H9 (cell line): ENCODE measurements around the gene TRIP10. TPM values are rescaled to one million over a fixed set of nuclear protein-coding genes. Genes with fewer than 3 reads are reported as not detected.

Experiments
- DNase-seq: peaks from one replicate; pipeline ENCODE4 v3.0.0-alpha.2; 2017
- H2AFZ ChIP-seq: one replicate; pipeline ENCODE4 v1.6.1; 2013; ENCODE audit warnings: mild to moderate bottlenecking, low read length, control low read depth, moderate library complexity
- H2AK5ac ChIP-seq: 2 replicates; pipeline ENCODE4 v1.6.1; 2013; ENCODE audit warnings: low read length, control low read depth, mixed read lengths; ENCODE audit not compliant: insufficient read length
- H2BK120ac ChIP-seq: one replicate; pipeline ENCODE4 v1.6.1; 2013; ENCODE audit warnings: low read depth, mild to moderate bottlenecking, low read length, control low read depth, inconsistent platforms; ENCODE audit not compliant: poor library complexity, severe bottlenecking
- H2BK12ac ChIP-seq: 2 replicates; pipeline ENCODE4 v1.6.1; 2013; ENCODE audit warnings: low read length, control low read depth, mixed read lengths, low read depth; ENCODE audit not compliant: insufficient read length
- H2BK15ac ChIP-seq: 2 replicates; pipeline ENCODE4 v1.6.1; 2013; ENCODE audit warnings: low read depth, low read length, control low read depth
- H2BK20ac ChIP-seq: one replicate; pipeline ENCODE4 v1.6.1; 2013; ENCODE audit warnings: low read depth, mild to moderate bottlenecking, low read length, control low read depth, inconsistent platforms; ENCODE audit not compliant: poor library complexity, severe bottlenecking
- H2BK5ac ChIP-seq: 2 replicates; pipeline ENCODE4 v1.6.1; 2013; ENCODE audit warnings: low read length, control low read depth, mixed read lengths; ENCODE audit not compliant: insufficient read length
- H3K14ac ChIP-seq: 2 replicates; pipeline ENCODE4 v1.6.1; 2013; ENCODE audit warnings: low read length, control low read depth; ENCODE audit not compliant: insufficient read depth
- H3K18ac ChIP-seq: 2 replicates; pipeline ENCODE4 v1.6.1; 2013; ENCODE audit warnings: low read depth, mild to moderate bottlenecking, mixed read lengths, low read length, control low read depth; ENCODE audit not compliant: insufficient read length
- H3K23ac ChIP-seq: 2 replicates; pipeline ENCODE4 v1.6.1; 2013; ENCODE audit warnings: low read length, control low read depth, mixed read lengths, low read depth; ENCODE audit not compliant: insufficient read length
- H3K23me2 ChIP-seq: 2 replicates; pipeline ENCODE4 v1.6.1; 2013; ENCODE audit warnings: low read depth, mild to moderate bottlenecking, mixed read lengths, low read length, control low read depth; ENCODE audit not compliant: insufficient read length, poor library complexity, severe bottlenecking
- H3K27ac ChIP-seq: 2 replicates; pipeline ENCODE4 v1.5.1; 2013; ENCODE audit warnings: low read length, control low read depth, mixed read lengths, low read depth; ENCODE audit not compliant: insufficient read length
- H3K27me3 ChIP-seq: 2 replicates; pipeline ENCODE4 v1.6.1; 2013; ENCODE audit warnings: low read length, control low read depth, inconsistent platforms; ENCODE audit not compliant: insufficient read depth
- H3K4ac ChIP-seq: 2 replicates; pipeline ENCODE4 v1.6.1; 2013; ENCODE audit warnings: low read depth, mild to moderate bottlenecking, control low read depth, inconsistent platforms, low read length, moderate library complexity
- H3K4me1 ChIP-seq: 2 replicates; pipeline ENCODE4 v1.6.1; 2013; ENCODE audit warnings: low read length, control low read depth, inconsistent platforms; ENCODE audit not compliant: insufficient read depth
- H3K4me2 ChIP-seq: 2 replicates; pipeline ENCODE4 v1.6.1; 2013; ENCODE audit warnings: low read length, control low read depth, mixed read lengths; ENCODE audit not compliant: insufficient read length, insufficient read depth
- H3K56ac ChIP-seq: 2 replicates; pipeline ENCODE4 v1.6.1; 2013; ENCODE audit warnings: low read depth, mild to moderate bottlenecking, mixed read lengths, low read length, control low read depth; ENCODE audit not compliant: insufficient read length
- H3K79me1 ChIP-seq: 2 replicates; pipeline ENCODE4 v1.6.1; 2013; ENCODE audit warnings: low read depth, mild to moderate bottlenecking, moderate library complexity, low read length, control low read depth, inconsistent platforms; ENCODE audit not compliant: insufficient read depth, poor library complexity, severe bottlenecking
- H3K79me2 ChIP-seq: 2 replicates; pipeline ENCODE4 v1.6.1; 2013; ENCODE audit warnings: low read length, control low read depth, inconsistent platforms; ENCODE audit not compliant: insufficient read depth
- H3K9ac ChIP-seq: 2 replicates; pipeline ENCODE4 v1.6.1; 2013; ENCODE audit warnings: low read length, control low read depth, mixed read lengths; ENCODE audit not compliant: insufficient read length; ENCODE audit errors: extremely low read depth
- H3K9me3 ChIP-seq: one replicate; pipeline ENCODE4 v1.6.1; 2013; ENCODE audit warnings: low read depth, low read length, inconsistent platforms; ENCODE audit not compliant: control insufficient read depth
- H3T11ph ChIP-seq: one replicate; pipeline ENCODE4 v1.6.1; 2013; ENCODE audit warnings: mild to moderate bottlenecking, low read length, control low read depth, inconsistent platforms
- H4K20me1 ChIP-seq: one replicate; pipeline ENCODE4 v1.6.1; 2013; ENCODE audit not compliant: control insufficient read depth, insufficient read length, insufficient read depth
- H4K5ac ChIP-seq: 2 replicates; pipeline ENCODE4 v1.6.1; 2013; ENCODE audit warnings: low read depth, mild to moderate bottlenecking, mixed read lengths, low read length, control low read depth; ENCODE audit not compliant: insufficient read length
- H4K8ac ChIP-seq: replicated peaks from 2 replicates; pipeline ENCODE4 v1.6.1; 2013; ENCODE audit warnings: low read length, control low read depth, mixed read lengths, low read depth; ENCODE audit not compliant: insufficient read length
- H4K91ac ChIP-seq: 2 replicates; pipeline ENCODE4 v1.6.1; 2013; ENCODE audit warnings: low read depth, mild to moderate bottlenecking, moderate library complexity, mixed read lengths, low read length, control low read depth; ENCODE audit not compliant: insufficient read length
- H3K27ac Mint-ChIP-seq, 3 experiments: 2 replicates in 2 of 3; 3 replicates in 1 of 3; pipeline ENCODE4 v1.8.0; 2020 to 2021; ENCODE audit warnings: mixed read lengths in 3 of 3, mild to moderate bottlenecking in 1 of 3, moderate library complexity in 1 of 3
- H3K27me3 Mint-ChIP-seq: 2 replicates; pipeline ENCODE4 v1.8.0; 2021; ENCODE audit warnings: low read depth, mild to moderate bottlenecking, moderate library complexity, mixed read lengths
- H3K36me3 Mint-ChIP-seq, 3 experiments: 2 replicates in 2 of 3; 3 replicates in 1 of 3; pipeline ENCODE4 v1.8.0; 2020 to 2021; ENCODE audit warnings: low read depth in 3 of 3, mixed read lengths in 3 of 3; ENCODE audit not compliant: insufficient read depth in 1 of 3
- H3K4me1 Mint-ChIP-seq, 2 experiments: 2 replicates each; pipeline ENCODE4 v1.8.0; 2020; ENCODE audit warnings: mixed read lengths in 2 of 2
- H3K4me3 Mint-ChIP-seq, 2 experiments: 2 replicates in 1 of 2; 3 replicates in 1 of 2; pipeline ENCODE4 v1.8.0; 2020 to 2021; ENCODE audit warnings: mild to moderate bottlenecking in 2 of 2, mixed read lengths in 2 of 2, moderate library complexity in 1 of 2
- H3K9me3 Mint-ChIP-seq, 2 experiments: 2 replicates in 1 of 2; 3 replicates in 1 of 2; pipeline ENCODE4 v1.8.0; 2020; ENCODE audit warnings: mild to moderate bottlenecking in 2 of 2, mixed read lengths in 2 of 2, moderate library complexity in 1 of 2
- CTCF ChIP-seq: fragments of 200-600 bp; sonication (generic); conservative IDR thresholded peaks from 3 replicates; pipeline ENCODE4 v1.8.0; 2021; ENCODE audit warnings: antibody characterized with exemption, mild to moderate bottlenecking
- WGBS: extraction: QIAGEN DNeasy Blood & Tissue Kit; methylation state at CpG from one replicate; pipeline ENCODE4 v1.1.7; 2013; ENCODE audit warnings: missing lambda C conversion rate, low lambda C conversion rate, mixed read lengths; ENCODE audit not compliant: insufficient read length; ENCODE audit errors: extremely low coverage; 5-methylcytosine and 5-hydroxymethylcytosine counted together
- total RNA-seq: library from RNA; stranded (reverse); gene quantifications from 2 replicates; pipeline ENCODE4 v1.2.1, GENCODE V29; 2021

TRIP10 gene
- total RNA-seq, 1 experiment from 2014 or later: 56.4 TPM

DNA sequence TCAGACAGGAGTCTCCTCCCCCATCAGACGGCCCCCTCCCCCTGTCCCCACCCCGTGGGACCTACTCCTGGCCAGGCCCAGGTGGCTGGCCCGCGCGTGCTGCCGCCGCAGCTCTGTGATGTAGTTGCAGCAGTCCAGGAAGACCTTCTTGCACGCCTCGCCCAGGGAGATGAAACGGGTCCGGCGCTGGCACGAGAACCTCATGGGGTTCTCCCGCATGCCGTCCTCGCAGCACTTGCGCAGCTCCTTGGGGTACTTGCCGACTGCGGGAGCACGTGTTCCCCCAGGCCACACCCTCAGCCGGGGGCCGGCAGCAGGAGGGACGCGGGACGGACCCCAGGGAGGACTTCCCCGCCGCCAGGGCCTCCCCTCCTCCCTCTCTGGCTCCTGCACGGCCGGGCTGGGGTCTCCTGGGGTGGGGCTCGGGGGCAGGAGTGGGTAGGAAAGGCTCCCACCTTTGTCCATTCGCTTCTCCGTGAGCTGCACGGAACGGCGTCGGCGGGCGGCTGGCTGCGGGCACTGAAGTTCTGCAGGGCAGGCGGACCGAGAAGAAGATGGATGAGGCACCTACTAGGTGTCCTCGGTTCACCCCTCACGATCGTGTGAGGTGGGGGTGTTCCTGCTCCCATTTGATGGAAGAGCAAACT lies 32.3 kb upstream of the TRIP10 start:
- no peak for DNase-seq
- Histone ChIP-seq H3K27me3 (no peaks in the 10 kb centered on the region; the same call in 1 of the 2 replicates), H3K56ac (no peak overlapping the region), H2BK12ac (no peak overlapping the region), H3K9ac (no peak overlapping the region), H3T11ph (no peak overlapping the region), H3K23me2 (no peaks in the 10 kb centered on the region), H3K18ac (no peak overlapping the region), H3K23ac (no peak overlapping the region), H4K91ac (no peak overlapping the region), H2BK20ac (no peak overlapping the region), H2BK5ac (no peak overlapping the region), H2AK5ac (no peak overlapping the region), H4K8ac (no peak overlapping the region), H3K27ac (no peak overlapping the region), H2BK15ac (no peak overlapping the region), H4K5ac (no peak overlapping the region), H3K4ac (no peak overlapping the region), H3K79me2 (no peaks in the 10 kb centered on the region), H3K79me1 (no peaks in the 10 kb centered on the region), H2BK120ac (no peak overlapping the region), H3K4me2 (no peak overlapping the region), H3K9me3 (no peaks in the 10 kb centered on the region), H3K4me1 (no peaks in the 10 kb centered on the region), H2AFZ (no peak overlapping the region), H3K14ac (no peak overlapping the region), H4K20me1 (no peaks in the 10 kb centered on the region)
- Mint-ChIP-seq H3K4me3 (no peak overlapping the region), H3K27ac (no peak overlapping the region), H3K36me3 (no peaks in the 10 kb centered on the region), H3K27me3 (peaks cover 39% of the 10 kb centered on the region), H3K4me1 (peaks cover 14 to 26% of the 10 kb centered on the region in 2 experiments), H3K9me3 (peaks cover 0 to 8% of the 10 kb centered on the region in 2 experiments; a peak in 4 of 5 replicates)
- no CpG with 5 or more reads among the region's 44 CpGs for WGBS
- no peak for TF ChIP-seq CTCF
